H9 (cell line): Measurements from ENCODE around the gene NBDY. TPM values are rescaled to one million over a fixed set of nuclear protein-coding genes. Genes with fewer than 3 reads are reported as not detected.

Source experiments
- DNase-seq: peaks from one replicate; pipeline ENCODE4 v3.0.0-alpha.2; 2017
- H2AFZ ChIP-seq: one replicate; pipeline ENCODE4 v1.6.1; 2013; ENCODE audit warnings: mild to moderate bottlenecking, low read length, control low read depth, moderate library complexity
- H2AK5ac ChIP-seq: 2 replicates; pipeline ENCODE4 v1.6.1; 2013; ENCODE audit warnings: low read length, control low read depth, mixed read lengths; ENCODE audit not compliant: insufficient read length
- H2BK120ac ChIP-seq: one replicate; pipeline ENCODE4 v1.6.1; 2013; ENCODE audit warnings: low read depth, mild to moderate bottlenecking, low read length, control low read depth, inconsistent platforms; ENCODE audit not compliant: poor library complexity, severe bottlenecking
- H2BK12ac ChIP-seq: 2 replicates; pipeline ENCODE4 v1.6.1; 2013; ENCODE audit warnings: low read length, control low read depth, mixed read lengths, low read depth; ENCODE audit not compliant: insufficient read length
- H2BK15ac ChIP-seq: 2 replicates; pipeline ENCODE4 v1.6.1; 2013; ENCODE audit warnings: low read depth, low read length, control low read depth
- H2BK20ac ChIP-seq: one replicate; pipeline ENCODE4 v1.6.1; 2013; ENCODE audit warnings: low read depth, mild to moderate bottlenecking, low read length, control low read depth, inconsistent platforms; ENCODE audit not compliant: poor library complexity, severe bottlenecking
- H2BK5ac ChIP-seq: 2 replicates; pipeline ENCODE4 v1.6.1; 2013; ENCODE audit warnings: low read length, control low read depth, mixed read lengths; ENCODE audit not compliant: insufficient read length
- H3K14ac ChIP-seq: 2 replicates; pipeline ENCODE4 v1.6.1; 2013; ENCODE audit warnings: low read length, control low read depth; ENCODE audit not compliant: insufficient read depth
- H3K18ac ChIP-seq: 2 replicates; pipeline ENCODE4 v1.6.1; 2013; ENCODE audit warnings: low read depth, mild to moderate bottlenecking, mixed read lengths, low read length, control low read depth; ENCODE audit not compliant: insufficient read length
- H3K23ac ChIP-seq: 2 replicates; pipeline ENCODE4 v1.6.1; 2013; ENCODE audit warnings: low read length, control low read depth, mixed read lengths, low read depth; ENCODE audit not compliant: insufficient read length
- H3K23me2 ChIP-seq: 2 replicates; pipeline ENCODE4 v1.6.1; 2013; ENCODE audit warnings: low read depth, mild to moderate bottlenecking, mixed read lengths, low read length, control low read depth; ENCODE audit not compliant: insufficient read length, poor library complexity, severe bottlenecking
- H3K27ac ChIP-seq: 2 replicates; pipeline ENCODE4 v1.5.1; 2013; ENCODE audit warnings: low read length, control low read depth, mixed read lengths, low read depth; ENCODE audit not compliant: insufficient read length
- H3K27me3 ChIP-seq: 2 replicates; pipeline ENCODE4 v1.6.1; 2013; ENCODE audit warnings: low read length, control low read depth, inconsistent platforms; ENCODE audit not compliant: insufficient read depth
- H3K4ac ChIP-seq: 2 replicates; pipeline ENCODE4 v1.6.1; 2013; ENCODE audit warnings: low read depth, mild to moderate bottlenecking, control low read depth, inconsistent platforms, low read length, moderate library complexity
- H3K4me1 ChIP-seq: 2 replicates; pipeline ENCODE4 v1.6.1; 2013; ENCODE audit warnings: low read length, control low read depth, inconsistent platforms; ENCODE audit not compliant: insufficient read depth
- H3K4me2 ChIP-seq: 2 replicates; pipeline ENCODE4 v1.6.1; 2013; ENCODE audit warnings: low read length, control low read depth, mixed read lengths; ENCODE audit not compliant: insufficient read length, insufficient read depth
- H3K56ac ChIP-seq: 2 replicates; pipeline ENCODE4 v1.6.1; 2013; ENCODE audit warnings: low read depth, mild to moderate bottlenecking, mixed read lengths, low read length, control low read depth; ENCODE audit not compliant: insufficient read length
- H3K79me1 ChIP-seq: 2 replicates; pipeline ENCODE4 v1.6.1; 2013; ENCODE audit warnings: low read depth, mild to moderate bottlenecking, moderate library complexity, low read length, control low read depth, inconsistent platforms; ENCODE audit not compliant: insufficient read depth, poor library complexity, severe bottlenecking
- H3K79me2 ChIP-seq: 2 replicates; pipeline ENCODE4 v1.6.1; 2013; ENCODE audit warnings: low read length, control low read depth, inconsistent platforms; ENCODE audit not compliant: insufficient read depth
- H3K9ac ChIP-seq: 2 replicates; pipeline ENCODE4 v1.6.1; 2013; ENCODE audit warnings: low read length, control low read depth, mixed read lengths; ENCODE audit not compliant: insufficient read length; ENCODE audit errors: extremely low read depth
- H3K9me3 ChIP-seq: one replicate; pipeline ENCODE4 v1.6.1; 2013; ENCODE audit warnings: low read depth, low read length, inconsistent platforms; ENCODE audit not compliant: control insufficient read depth
- H3T11ph ChIP-seq: one replicate; pipeline ENCODE4 v1.6.1; 2013; ENCODE audit warnings: mild to moderate bottlenecking, low read length, control low read depth, inconsistent platforms
- H4K20me1 ChIP-seq: one replicate; pipeline ENCODE4 v1.6.1; 2013; ENCODE audit not compliant: control insufficient read depth, insufficient read length, insufficient read depth
- H4K5ac ChIP-seq: 2 replicates; pipeline ENCODE4 v1.6.1; 2013; ENCODE audit warnings: low read depth, mild to moderate bottlenecking, mixed read lengths, low read length, control low read depth; ENCODE audit not compliant: insufficient read length
- H4K8ac ChIP-seq: replicated peaks from 2 replicates; pipeline ENCODE4 v1.6.1; 2013; ENCODE audit warnings: low read length, control low read depth, mixed read lengths, low read depth; ENCODE audit not compliant: insufficient read length
- H4K91ac ChIP-seq: 2 replicates; pipeline ENCODE4 v1.6.1; 2013; ENCODE audit warnings: low read depth, mild to moderate bottlenecking, moderate library complexity, mixed read lengths, low read length, control low read depth; ENCODE audit not compliant: insufficient read length
- H3K27ac Mint-ChIP-seq, 3 experiments: 2 replicates in 2 of 3; 3 replicates in 1 of 3; pipeline ENCODE4 v1.8.0; 2020 to 2021; ENCODE audit warnings: mixed read lengths in 3 of 3, mild to moderate bottlenecking in 1 of 3, moderate library complexity in 1 of 3
- H3K27me3 Mint-ChIP-seq: 2 replicates; pipeline ENCODE4 v1.8.0; 2021; ENCODE audit warnings: low read depth, mild to moderate bottlenecking, moderate library complexity, mixed read lengths
- H3K36me3 Mint-ChIP-seq, 3 experiments: 2 replicates in 2 of 3; 3 replicates in 1 of 3; pipeline ENCODE4 v1.8.0; 2020 to 2021; ENCODE audit warnings: low read depth in 3 of 3, mixed read lengths in 3 of 3; ENCODE audit not compliant: insufficient read depth in 1 of 3
- H3K4me1 Mint-ChIP-seq, 2 experiments: 2 replicates each; pipeline ENCODE4 v1.8.0; 2020; ENCODE audit warnings: mixed read lengths in 2 of 2
- H3K4me3 Mint-ChIP-seq, 2 experiments: 2 replicates in 1 of 2; 3 replicates in 1 of 2; pipeline ENCODE4 v1.8.0; 2020 to 2021; ENCODE audit warnings: mild to moderate bottlenecking in 2 of 2, mixed read lengths in 2 of 2, moderate library complexity in 1 of 2
- H3K9me3 Mint-ChIP-seq, 2 experiments: 2 replicates in 1 of 2; 3 replicates in 1 of 2; pipeline ENCODE4 v1.8.0; 2020; ENCODE audit warnings: mild to moderate bottlenecking in 2 of 2, mixed read lengths in 2 of 2, moderate library complexity in 1 of 2
- WGBS: extraction: QIAGEN DNeasy Blood & Tissue Kit; methylation state at CpG from one replicate; pipeline ENCODE4 v1.1.7; 2013; ENCODE audit warnings: missing lambda C conversion rate, low lambda C conversion rate, mixed read lengths; ENCODE audit not compliant: insufficient read length; ENCODE audit errors: extremely low coverage; 5-methylcytosine and 5-hydroxymethylcytosine counted together
- total RNA-seq: library from RNA; stranded (reverse); gene quantifications from 2 replicates; pipeline ENCODE4 v1.2.1, GENCODE V29; 2021
- TF ChIP-seq, protein P1 (sequence below): fragments of 200-600 bp; sonication (generic); conservative IDR thresholded peaks from 3 replicates; pipeline ENCODE4 v1.8.0; 2021; ENCODE audit warnings: antibody characterized with exemption, mild to moderate bottlenecking

NBDY gene
- total RNA-seq, 1 experiment from 2014 or later: 62.5 TPM

DNA sequence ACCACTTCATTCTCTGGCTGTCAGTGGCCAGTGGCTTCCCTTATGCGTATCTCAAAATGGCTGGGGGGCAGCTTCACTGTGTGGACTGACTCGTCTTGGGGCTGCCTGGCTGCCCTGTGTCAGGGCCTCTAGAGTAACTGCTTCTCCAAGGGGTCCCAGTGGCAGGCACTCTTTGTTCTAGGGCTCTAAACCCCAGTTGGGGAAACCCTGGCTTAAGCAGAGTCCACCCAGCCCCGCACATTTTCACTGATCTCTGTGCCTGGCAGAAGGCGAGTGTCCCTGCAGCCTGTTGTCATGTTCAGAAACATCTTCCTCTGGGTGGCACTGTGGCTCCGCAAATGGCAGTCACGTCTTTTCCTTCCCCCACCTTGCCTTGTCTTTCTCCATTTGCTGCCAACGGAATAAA is 59.7 kb downstream of the NBDY start:
- Mint-ChIP-seq H3K27me3 (peaks cover 4% of the 10 kb centered on the region), H3K9me3 (peaks cover 66 to 77% of the 10 kb centered on the region in 2 experiments), H3K4me1 (peaks cover 2 to 3% of the 10 kb centered on the region in 2 experiments; a peak in 2 of 4 replicates), H3K27ac (no peak overlapping the region), H3K36me3 (peaks cover 33 to 53% (median 44%) of the 10 kb centered on the region in 3 experiments), H3K4me3 (no peak overlapping the region)
- Histone ChIP-seq H3K23me2 (no peaks in the 10 kb centered on the region), H4K8ac (no peak overlapping the region), H2AK5ac (no peak overlapping the region), H2BK20ac (no peak overlapping the region), H3K18ac (no peak overlapping the region), H3K56ac (no peak overlapping the region), H2AFZ (no peak overlapping the region), H2BK12ac (no peak overlapping the region), H3K27me3 (no peaks in the 10 kb centered on the region), H3K9me3 (no peaks in the 10 kb centered on the region), H4K5ac (no peak overlapping the region), H3K9ac (no peak overlapping the region), H3K79me2 (no peaks in the 10 kb centered on the region), H4K20me1 (no peaks in the 10 kb centered on the region), H2BK15ac (no peak overlapping the region), H3K4me2 (no peak overlapping the region), H3K79me1 (no peaks in the 10 kb centered on the region), H2BK5ac (no peak overlapping the region), H3K4me1 (no peaks in the 10 kb centered on the region), H3K27ac (no peak overlapping the region), H3T11ph (no peak overlapping the region), H3K4ac (no peak overlapping the region), H3K23ac (no peak overlapping the region), H3K14ac (no peak overlapping the region), H2BK120ac (no peak overlapping the region), H4K91ac (no peak overlapping the region)
- TF ChIP-seq, protein P1, sequence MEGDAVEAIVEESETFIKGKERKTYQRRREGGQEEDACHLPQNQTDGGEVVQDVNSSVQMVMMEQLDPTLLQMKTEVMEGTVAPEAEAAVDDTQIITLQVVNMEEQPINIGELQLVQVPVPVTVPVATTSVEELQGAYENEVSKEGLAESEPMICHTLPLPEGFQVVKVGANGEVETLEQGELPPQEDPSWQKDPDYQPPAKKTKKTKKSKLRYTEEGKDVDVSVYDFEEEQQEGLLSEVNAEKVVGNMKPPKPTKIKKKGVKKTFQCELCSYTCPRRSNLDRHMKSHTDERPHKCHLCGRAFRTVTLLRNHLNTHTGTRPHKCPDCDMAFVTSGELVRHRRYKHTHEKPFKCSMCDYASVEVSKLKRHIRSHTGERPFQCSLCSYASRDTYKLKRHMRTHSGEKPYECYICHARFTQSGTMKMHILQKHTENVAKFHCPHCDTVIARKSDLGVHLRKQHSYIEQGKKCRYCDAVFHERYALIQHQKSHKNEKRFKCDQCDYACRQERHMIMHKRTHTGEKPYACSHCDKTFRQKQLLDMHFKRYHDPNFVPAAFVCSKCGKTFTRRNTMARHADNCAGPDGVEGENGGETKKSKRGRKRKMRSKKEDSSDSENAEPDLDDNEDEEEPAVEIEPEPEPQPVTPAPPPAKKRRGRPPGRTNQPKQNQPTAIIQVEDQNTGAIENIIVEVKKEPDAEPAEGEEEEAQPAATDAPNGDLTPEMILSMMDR: no peak
- WGBS: no CpG with 5 or more reads among the region's 7 CpGs
- no peak for DNase-seq
